ENCODE measurements around the gene RRM1.

GRCh38 chr11:4181782-4182721 lies 87.5 kb downstream of the RRM1 start:
- TF ChIP-seq RAD21 (IDR thresholded peaks at IDR 0.05), result peak; percentile 87 to 91
- TF ChIP-seq, protein P1, sequence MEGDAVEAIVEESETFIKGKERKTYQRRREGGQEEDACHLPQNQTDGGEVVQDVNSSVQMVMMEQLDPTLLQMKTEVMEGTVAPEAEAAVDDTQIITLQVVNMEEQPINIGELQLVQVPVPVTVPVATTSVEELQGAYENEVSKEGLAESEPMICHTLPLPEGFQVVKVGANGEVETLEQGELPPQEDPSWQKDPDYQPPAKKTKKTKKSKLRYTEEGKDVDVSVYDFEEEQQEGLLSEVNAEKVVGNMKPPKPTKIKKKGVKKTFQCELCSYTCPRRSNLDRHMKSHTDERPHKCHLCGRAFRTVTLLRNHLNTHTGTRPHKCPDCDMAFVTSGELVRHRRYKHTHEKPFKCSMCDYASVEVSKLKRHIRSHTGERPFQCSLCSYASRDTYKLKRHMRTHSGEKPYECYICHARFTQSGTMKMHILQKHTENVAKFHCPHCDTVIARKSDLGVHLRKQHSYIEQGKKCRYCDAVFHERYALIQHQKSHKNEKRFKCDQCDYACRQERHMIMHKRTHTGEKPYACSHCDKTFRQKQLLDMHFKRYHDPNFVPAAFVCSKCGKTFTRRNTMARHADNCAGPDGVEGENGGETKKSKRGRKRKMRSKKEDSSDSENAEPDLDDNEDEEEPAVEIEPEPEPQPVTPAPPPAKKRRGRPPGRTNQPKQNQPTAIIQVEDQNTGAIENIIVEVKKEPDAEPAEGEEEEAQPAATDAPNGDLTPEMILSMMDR (IDR thresholded peaks at IDR 0.05; ENCODE audit: low read depth, low read length, missing input control), result peak; percentile 85
- no peak for TF ChIP-seq ZBTB33 (IDR thresholded peaks at IDR 0.05)
- TF ChIP-seq YY1 (IDR thresholded peaks at IDR 0.05), result no peak
- no peak for TF ChIP-seq ATF3 (IDR thresholded peaks at IDR 0.05)
- TF ChIP-seq RXRA (IDR thresholded peaks at IDR 0.05), result no peak
- TF ChIP-seq, protein P2, sequence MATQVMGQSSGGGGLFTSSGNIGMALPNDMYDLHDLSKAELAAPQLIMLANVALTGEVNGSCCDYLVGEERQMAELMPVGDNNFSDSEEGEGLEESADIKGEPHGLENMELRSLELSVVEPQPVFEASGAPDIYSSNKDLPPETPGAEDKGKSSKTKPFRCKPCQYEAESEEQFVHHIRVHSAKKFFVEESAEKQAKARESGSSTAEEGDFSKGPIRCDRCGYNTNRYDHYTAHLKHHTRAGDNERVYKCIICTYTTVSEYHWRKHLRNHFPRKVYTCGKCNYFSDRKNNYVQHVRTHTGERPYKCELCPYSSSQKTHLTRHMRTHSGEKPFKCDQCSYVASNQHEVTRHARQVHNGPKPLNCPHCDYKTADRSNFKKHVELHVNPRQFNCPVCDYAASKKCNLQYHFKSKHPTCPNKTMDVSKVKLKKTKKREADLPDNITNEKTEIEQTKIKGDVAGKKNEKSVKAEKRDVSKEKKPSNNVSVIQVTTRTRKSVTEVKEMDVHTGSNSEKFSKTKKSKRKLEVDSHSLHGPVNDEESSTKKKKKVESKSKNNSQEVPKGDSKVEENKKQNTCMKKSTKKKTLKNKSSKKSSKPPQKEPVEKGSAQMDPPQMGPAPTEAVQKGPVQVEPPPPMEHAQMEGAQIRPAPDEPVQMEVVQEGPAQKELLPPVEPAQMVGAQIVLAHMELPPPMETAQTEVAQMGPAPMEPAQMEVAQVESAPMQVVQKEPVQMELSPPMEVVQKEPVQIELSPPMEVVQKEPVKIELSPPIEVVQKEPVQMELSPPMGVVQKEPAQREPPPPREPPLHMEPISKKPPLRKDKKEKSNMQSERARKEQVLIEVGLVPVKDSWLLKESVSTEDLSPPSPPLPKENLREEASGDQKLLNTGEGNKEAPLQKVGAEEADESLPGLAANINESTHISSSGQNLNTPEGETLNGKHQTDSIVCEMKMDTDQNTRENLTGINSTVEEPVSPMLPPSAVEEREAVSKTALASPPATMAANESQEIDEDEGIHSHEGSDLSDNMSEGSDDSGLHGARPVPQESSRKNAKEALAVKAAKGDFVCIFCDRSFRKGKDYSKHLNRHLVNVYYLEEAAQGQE (IDR thresholded peaks at IDR 0.05), result no peak
- no peak for TF ChIP-seq NR2F2 (IDR thresholded peaks at IDR 0.05)
- TF ChIP-seq SP1 (IDR thresholded peaks at IDR 0.05), result no peak
- TF ChIP-seq TAF1 (conservative IDR thresholded peaks at IDR 0.05), result no peak
